Activated effector memory CD4-positive, alpha-beta T cell treated with anti-CD3 and anti-CD28 coated beads, Interleukin-2, amount 50 U/mL, for 16 hours (primary cell): ENCODE data around the gene DHRSX.

ENCODE experiments used
- DNase-seq: peaks from one replicate; pipeline ENCODE4 v3.0.0-alpha.2; 2020

Gene DHRSX

DNA sequence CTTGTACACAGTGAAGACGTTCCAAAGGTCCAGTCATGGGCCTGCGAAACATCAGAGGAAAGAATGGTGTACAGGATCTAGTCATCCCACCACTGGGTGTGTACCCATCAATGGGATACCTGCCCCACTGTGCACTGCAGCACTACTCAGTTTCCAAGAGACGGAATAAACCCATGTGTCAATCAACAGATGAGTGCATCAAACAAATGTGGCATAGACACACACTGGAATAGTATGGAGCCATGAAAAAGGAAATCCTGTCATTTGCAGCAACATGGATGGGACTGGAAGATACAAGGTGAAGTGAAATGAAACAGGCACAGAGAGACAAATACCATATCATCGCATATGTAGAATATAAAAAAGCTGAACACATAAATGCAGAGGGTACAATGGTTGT, 48.0 kb downstream of the DHRSX start:
- no peak for DNase-seq

DNA sequence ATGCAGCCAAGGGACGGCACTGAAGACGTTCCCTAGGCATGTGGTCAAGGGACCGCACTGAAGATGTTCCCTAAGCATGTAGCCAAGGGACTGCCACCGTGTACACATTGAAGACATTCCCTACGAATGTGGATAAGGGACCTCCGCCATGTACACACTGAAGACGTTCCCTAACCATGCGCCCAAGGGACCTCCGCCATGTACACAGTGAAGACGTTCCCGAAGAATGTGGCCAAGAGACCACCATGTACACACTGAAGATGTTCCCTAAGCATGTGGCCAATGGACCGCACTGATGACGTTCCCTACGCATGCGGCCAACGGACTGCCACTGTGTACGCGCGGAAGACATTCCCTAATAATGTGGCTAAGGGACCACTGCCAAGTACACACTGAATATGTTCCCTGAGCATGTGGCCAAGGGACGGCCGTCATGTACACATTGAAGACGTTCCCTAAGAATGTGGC, 48.4 kb downstream of the DHRSX start:
- no peak for DNase-seq

DNA sequence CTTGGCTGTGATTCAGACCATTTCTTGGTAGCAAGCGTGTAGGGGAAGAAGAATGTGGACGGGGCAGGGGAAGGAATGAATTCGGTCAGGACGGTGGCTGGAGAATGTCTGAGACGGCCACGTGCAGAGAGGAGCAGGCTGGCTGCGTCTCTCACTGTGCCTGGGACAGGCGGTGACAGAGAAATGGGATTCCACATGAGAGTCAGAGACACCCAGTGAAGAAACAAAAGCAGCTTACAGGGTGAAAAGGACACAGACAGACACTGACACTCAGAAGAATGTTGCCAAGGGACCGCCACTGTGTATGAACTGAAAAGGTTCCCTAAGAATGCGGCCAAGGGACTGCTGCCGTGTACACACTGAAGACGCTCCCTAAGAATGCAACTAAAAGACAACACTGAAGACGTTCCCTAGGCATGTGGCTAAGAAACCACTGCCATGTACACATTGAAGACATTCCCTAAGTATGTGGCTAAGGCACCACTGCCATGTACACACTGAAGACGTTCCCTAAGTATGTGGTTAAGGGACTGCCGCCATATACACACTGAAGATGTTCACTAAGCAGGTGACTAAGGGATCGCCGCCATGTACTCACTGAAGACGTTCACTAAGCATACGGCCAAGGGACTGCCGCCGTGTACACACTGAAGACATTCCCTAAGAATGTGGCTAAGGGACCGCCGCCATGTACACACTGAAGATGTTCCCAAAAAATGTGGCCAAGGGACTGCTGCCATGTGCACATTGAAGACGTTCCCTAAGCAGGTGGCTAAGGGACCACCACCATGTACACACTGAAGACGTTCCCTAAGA, 49.1 kb downstream of the DHRSX start:
- DNase-seq = no peak

DNA sequence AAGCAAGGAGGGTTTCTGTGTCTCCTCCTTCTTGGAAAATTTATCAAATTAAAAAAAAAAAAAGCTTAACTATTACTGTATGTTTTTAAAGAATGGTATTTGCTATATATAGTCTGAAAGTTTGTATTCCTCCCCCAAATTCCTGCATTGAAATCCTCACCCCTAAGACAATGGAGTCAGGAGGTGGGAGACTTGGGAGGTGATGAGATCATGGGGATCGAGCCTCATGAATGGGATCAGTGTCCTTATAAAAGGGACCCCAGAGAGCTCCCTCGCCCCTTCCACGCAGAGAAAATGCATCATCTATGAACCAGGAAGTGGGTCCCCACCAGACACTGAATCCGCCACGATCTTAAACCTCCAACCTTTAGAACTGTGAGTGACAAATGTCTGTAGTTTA, 50.1 kb downstream of the DHRSX start:
- no peak for DNase-seq

DNA sequence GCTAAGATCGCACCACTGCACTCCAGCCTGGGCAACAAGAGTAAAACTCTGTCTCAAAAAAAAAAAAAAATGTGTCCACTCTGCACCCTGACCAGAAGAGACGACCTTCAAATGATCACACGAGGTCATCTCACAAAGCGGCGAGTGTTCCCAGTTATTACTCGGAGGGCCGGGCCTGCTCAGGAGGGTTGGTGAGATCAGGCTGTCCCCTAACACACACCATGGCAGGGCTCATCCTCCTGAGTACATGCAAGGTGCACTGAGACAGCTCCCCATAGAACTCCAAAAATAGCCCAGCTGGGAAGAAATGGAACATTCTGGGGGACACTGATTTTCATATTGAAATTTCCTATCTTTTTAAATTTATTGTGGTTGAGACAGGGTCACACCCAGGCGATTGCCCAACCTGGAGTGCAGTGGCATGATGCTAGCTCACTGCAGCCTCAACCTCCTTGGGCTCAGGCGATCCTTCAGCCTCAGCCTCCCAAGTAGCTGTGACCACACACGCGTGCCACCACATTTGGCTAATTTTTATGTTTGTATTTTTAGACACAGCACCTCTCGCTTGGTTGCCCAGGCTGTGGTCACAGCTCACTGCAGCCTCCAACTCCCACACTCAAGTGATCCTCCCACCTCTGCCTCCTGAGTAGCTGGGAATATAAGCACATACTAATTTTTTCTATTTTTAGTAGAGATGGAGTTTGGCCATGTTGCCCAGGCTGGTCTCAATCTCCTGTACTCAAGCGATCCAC, 51.5 kb downstream of the DHRSX start:
- no peak for DNase-seq

DNA sequence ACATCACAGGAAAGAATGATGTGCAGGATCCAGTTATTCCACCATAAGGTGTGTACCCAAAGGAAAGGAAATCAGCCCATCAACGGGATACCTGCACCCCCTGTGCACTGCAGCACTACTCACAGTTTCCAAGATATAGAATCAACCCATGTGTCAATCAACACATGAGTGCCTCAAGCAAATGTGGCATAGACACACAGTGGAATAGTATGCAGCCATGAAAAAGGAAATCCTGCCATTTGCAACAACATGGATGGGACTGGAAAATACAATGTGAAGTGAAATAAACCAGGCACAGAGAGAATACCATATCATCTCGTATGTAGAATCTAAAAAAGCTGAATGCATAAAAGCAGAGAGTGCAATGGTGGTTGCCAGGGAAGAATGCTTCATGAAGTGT, 53.3 kb downstream of the DHRSX start:
- DNase-seq = no peak

DNA sequence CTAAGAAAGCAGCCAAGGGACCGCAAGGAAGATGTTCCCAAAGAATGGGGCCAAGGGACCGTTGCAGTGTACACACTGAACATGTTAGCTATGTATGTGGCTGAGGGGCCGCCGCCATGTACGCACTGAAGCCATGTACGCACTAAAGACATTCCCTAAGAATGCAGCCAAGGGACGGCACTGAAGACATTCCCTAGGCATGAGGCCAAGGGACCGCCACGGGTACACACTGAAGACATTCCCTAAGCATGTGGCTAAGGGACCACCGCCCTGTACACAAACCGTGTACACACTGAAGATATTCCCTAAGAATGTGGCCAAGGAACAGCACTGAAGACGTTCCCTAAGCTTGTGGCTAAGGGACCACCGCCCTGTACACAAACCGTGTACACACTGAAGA, 54.0 kb downstream of the DHRSX start:
- peak; percentile 45 for DNase-seq

DNA sequence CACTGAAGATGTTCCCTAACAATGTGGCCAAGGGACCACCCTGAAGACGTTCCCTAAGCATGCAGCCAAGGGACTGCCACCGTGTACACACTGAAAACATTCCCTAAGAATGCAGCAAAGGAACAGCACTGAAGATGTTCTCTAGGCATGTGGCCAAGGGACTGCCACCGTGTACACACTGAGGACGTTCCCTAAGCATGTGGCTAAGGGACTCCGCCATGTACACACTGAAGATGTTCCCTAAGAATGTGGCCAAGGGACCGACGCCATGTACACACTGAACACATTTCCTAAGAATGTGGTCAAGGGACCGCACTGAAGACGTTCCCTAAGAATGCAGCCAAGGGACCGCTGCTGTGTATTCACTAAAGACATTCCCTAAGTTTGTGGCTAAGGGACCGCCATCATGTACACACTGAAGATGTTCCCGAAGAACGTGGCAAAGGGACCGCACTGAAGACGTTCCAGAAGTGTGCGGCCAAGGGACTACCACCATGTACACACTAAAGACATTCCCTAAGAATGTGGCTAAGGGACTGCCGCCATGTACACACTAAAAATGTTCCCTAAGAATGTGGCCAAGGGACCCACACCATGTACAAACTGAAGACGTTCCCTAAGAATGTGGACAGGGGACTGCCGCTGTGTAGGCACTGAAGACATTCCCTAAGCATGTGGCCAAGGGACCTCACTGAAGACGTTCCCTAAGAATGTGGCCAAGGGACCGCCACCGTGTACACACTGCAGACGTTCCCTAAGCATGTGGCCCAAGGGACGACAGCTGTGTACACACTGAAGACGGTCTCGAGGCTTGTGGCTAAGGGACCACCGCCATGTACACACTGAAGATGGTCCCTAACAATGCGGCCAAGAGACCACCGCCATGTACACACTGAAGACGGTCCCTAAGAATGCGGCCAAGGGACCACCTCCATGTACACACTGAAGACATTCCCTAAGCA, 54.8 kb downstream of the DHRSX start:
- DNase-seq = peak; percentile 53

DNA sequence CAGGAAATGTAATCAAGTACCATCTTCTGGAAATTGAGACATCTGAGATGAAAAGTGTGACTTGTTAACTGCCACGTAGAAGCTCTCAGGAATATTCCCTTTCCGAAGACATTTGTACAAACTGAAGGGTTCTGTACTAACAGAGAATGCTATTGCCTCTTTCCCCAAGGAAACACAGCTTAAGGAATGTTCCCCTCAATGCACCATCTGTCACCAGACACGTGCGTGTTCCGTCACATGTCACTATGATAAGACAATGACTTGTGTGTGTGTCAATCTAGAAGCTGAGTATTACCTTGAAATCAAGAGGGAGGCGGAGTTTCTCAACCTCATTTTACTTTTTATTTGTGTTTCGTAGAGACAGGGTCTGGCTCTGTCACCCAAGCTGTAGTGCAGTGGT, 58.1 kb downstream of the DHRSX start:
- DNase-seq = peak; percentile 3

DNA sequence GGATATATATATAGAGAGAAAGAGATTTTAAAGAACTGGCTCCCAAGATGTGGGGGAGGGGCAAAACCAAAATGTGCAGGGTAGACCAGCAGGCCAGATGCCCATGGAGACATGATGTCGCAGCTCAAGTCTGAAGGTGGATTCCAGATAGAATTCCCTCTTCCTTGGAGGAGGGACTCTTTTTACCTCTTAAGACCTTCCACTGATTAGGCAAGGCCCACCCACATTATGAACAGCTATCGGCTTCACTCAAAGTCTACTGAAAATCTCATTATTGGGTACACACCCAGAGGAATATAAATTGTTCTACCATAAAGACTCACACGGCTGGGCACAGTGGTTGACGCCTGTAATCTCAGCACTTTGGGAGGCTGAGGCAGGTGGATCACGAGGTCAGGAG, 59.3 kb downstream of the DHRSX start:
- DNase-seq = no peak

DNA sequence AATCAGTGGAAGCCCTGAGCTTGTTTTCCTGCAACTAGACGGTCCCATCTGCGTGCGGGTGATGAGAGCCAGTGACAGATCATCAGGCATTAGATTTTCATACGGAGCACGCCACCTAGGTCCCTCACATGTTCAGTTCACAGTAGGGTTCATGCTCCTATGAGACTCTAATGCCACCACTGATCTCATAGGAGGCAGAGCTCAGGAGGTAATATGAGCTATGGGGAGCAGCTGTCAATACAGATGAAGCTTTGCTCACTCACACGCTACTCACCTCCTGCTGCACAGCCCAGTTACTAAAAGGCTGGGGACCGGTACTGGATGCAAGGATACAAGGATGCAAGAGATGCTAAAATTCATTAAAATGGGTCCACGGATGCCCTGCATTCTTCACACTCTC, 61.2 kb downstream of the DHRSX start:
- DNase-seq = no peak

DNA sequence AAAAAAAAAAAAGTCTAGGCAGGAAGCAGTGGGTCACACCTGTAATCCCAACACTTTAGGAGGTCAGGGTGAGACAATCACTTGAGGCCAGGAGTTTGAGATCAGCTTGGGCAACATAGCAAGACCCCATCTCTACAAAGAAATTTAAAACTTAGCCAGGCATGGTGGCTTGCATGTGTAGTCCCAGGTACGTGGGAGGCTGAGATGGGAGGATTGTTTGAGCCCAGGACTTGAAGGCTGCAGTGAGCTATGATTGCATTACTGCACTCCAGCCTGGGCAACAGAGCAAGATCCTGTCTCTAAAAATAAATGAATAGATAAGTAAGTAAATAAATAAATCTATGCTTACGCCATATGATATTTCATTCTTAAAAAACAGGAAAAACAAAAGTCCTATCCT, 65.3 kb downstream of the DHRSX start:
- DNase-seq = no peak

DNA sequence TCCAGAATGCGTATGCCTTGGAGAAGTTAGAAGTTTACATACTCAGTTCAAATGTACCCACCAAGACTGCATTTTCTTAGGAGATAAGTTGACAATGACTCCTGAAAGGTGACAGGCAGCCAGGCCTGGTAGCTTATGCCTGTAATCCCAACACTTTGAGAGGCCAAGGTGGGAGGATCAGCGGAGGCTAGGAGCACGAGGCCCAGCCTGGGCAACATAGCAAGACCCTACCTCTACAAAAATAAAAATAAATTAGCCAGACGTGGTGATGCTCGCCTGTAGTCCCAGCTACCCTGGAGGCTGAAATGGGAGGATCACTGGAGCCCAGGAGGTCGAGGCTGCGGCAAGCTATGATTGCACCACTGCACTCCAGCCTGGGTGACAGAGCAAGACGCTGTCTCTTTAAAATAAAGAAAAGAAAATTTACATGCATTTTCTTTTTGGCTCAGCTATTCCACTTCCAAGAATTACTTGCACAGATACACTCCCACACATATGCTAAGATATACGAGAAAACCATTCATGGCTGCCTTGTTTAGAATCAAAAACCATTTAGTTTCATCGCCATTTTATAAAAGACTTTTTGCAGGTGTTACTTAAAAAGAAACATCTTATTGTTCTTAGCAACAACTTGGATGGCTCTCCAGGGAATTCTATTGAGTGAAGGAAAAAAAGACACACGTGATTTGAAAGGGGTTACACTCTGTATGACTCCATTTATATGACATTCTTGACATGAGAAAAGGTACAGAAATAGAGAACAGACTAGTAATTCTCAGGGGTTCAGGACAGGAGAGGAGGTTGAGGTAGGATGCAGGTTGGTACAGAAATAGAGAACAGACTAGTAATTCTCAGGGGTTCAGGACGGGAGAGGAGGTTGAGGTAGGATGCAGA, 66.3 kb downstream of the DHRSX start:
- no peak for DNase-seq

DNA sequence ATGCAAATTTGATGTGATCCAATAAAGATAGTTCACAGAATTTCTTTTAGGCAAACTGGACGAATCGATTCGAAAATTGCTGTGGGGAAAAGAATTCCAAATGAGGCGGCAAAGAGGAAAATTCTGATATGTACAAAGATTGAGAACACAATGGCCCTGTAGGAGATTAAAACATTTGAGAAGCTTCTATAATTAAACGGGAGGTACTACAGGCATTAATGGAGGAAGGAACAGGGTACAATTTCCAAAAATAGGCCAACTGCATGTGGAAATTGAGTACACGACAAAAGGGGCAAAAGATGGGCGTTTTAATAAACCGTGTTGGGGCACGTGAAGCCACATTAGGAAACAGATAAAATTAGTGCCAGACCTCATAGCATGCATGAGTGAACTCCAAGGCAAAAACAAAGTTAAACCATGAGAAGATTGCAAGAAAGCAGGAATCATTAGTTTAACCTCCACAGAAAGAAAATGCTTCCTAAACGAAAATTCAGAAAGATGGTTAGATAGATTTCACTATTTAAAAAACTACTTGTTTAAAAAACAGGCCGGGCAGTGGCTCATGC, 68.4 kb downstream of the DHRSX start:
- no peak for DNase-seq

DNA sequence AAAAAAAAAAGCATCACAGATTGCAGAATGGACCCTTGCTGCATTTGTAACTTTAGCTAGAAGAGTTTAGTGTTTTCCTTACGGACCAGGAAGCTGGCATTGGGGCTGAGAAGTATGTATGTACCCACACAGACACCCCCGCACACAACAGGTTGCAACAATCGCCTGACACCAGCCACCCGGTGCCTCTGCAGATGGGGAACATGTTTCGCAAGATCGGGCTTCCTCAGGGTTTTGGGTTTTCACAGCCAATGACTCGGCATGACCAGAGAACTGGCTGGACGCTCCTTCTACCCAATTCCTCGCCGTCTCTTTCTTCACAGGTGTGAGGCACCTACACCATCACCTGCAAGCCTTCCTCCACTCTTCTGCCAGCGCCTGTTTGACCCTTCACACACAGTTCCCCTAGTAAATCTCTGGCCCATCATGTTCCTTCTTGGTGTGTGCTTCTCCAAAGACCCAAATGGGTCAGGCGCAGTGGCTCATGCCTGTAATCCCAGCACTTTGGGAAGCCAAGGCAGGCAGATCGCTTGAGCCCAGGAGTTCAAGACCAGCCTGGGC, 70.4 kb downstream of the DHRSX start:
- no peak for DNase-seq

DNA sequence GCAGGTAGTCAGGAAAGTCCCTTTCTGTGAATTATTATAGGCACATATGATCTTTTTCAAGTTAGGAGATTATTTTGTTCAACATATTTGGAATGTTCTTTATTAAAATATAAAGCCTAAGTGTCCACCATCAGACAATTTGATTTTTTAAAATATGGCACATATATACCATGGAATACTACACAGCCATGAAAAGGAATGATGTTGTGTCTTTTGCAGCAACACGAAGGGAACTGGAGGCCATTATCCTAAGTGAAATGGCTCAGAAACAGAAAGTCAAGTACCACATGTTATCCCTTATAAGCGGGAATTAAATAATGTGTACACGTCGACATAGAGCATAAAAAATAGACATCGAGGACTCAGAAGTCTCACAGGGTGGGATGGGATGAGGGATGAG, 73.0 kb downstream of the DHRSX start:
- no peak for DNase-seq

DNA sequence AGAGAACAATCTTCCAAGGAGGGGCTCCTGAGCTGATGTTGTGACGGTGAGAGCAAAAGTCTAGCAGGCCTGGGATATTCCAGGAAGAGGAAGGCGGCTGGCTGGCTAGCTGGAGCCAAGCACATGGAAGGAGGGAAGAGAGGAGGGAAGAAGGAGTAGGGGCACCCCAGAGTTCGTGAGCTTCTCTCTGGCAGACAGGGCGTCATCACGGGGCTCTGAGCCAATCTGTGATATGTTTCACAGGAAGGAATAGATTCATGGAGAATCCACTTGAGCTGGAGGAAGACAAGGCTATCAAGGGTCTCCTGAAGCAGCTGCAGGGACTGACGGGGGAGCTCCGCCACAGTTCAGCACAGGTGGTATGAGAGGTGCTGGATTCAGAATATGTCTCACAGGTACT, 73.6 kb downstream of the DHRSX start:
- no peak for DNase-seq

DNA sequence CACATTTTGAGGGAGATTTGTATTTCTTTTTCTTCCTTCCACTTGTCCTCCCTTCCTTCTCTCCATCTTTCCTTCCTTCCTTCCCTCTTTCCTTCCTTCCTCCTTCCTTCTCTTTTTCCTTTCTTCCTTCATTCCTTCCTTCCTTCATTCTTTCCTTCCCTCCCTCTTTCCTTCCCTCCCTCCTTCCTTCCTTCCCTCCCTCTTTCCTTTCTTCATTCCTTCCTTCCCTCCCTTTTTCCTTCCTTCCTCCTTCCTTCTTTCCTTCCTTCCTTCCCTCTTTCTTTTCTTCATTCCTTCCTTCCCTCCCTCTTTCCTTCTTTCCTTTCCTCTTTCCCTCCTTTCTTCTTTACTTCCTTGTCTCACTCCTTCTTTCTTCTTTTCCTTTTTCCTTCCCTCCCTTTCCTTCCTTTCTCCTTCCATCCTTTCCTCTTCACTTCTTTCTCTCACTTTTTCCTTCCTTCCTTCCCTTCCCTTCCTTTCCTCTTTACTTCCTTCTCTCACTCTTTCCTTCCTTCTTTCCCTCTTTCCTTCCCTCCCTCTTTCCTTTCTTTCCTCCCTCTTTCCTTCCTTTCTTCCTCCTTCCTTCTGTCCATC, 74.4 kb downstream of the DHRSX start:
- no peak for DNase-seq

DNA sequence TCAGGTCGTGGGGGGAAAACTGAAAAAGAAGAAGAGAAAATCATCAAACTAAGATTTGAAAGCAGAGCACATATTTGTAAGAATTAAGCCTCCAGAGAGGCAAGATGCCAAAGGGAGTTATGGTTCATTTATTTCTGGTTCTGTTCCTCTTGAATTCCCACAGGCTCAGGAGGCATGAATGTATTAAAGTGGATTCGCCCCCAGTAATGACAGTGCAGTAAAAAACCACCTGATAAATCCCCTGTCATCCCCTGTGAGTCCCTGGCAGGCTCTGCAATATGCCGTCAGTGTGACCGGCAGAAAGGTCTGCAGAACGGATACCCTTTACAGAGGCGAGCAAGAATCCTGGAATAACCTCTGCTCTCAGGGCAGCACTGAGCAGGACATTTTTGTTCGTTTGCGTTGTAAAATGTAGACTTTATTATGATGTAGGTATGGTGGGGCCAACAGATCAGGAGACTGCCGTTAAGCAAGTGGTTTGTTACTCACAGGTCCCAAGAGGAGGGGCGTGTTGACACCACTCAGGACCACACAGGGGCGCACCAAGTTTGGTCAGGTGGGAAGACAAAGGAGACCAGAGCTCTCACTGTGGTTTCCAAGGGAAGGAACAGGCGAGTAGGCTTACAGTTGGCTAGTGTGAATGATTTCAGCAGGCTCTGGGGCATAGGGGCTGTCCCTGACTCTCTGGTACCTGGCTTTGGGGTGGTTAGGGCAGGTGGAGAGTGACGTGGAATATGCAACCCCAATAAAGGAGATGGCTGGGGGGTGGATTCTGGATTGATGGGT, 75.3 kb downstream of the DHRSX start:
- no peak for DNase-seq

DNA sequence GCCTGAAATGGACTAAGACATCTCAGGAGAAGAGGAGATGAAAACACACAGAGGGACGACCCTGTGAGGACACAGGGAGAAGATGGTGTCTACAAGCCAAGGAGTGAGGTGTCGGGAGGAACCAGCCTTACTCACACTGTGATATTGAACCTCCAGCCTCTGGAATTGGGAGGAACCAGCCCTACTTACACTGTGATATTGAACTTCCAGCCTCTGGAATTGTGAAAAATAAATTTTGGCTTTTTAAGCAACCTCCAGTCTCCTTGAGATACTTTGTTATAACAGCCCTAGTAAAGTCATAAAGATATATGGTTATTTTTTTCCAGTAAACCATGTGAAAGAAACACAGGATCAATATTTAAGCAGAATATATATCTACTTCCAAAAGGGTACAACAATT, 76.5 kb downstream of the DHRSX start:
- no peak for DNase-seq
